GM18858 (cell line): ENCODE measurements around the gene LAD1.

Experiments used
- ATAC-seq: cut with Tn5 transposase; IDR thresholded peaks from one replicate; pipeline ENCODE4 v1.9.1; 2021; ENCODE audit not compliant: unreplicated experiment

LAD1 gene

DNA sequence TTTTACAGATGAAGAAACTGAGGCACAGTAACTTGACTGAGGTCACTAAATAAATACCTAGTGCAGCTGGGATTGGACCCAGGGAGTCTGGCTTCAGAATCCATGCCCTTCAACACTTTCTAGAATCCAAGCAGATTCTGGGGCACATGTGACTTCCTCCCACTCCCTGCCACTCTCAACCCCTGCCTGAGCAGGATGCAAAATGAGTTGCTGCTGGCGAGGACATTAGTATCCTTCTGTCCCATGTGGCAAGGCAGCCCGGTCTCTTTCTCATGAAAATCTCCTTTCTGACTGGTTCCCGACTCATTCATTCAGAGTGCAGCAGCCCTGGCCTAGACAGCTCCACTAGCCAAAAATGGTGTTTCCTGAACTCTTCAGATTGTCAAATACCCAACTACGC is 50.0 kb downstream of the LAD1 start:
- ATAC-seq, result no peak

DNA sequence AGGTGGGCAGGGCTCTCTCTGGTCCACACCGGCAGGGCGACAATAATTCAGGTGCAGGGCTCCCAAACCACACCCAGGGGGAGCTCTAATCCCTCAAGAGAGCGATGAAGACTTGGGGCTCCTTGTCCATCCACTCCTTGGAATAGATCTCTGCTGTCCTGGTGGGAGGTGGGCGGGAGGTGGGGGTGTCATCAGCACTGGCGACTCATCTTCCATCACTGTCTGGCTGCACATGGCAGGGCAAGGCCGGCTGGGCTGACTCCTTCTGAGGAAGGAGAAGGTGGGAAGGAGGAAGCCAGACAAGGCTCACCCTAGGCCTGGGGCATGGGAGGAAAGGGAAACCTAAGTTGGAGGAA is 50.9 kb downstream of the LAD1 start:
- no peak for ATAC-seq

DNA sequence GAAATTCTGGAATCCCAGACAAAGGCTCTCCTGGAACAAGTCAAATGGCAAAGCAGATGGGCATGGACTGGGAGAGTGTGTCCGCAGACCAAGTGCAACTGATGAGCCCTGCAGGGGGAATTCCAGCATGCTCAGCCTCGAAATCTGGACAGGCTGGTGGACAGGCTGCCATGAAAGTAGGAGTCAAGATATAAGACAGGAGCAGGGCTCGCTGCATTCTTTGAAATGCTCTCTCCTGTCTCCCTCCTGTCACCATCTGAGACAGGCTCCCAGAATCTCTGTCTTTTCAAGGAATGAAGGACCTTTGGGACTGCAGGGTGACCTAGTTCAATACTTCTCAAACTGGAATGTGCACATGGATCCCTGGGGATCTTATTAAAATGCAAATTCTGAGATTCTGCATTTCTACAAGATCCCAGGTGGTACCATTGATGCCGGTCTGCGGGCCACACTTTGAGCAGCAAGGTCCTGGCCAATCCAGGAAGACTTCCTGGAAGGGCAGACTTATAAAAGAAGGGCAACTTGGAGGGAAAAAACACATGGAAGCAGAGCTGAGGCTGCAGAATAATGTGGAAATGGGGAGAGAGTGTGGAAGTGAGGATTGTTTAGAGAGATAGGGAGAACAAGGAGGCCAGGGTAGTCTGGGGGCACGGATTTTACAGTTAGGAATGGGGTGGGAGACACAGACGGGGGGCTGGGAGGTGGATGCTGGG is 51.5 kb downstream of the LAD1 start:
- ATAC-seq, result no peak

DNA sequence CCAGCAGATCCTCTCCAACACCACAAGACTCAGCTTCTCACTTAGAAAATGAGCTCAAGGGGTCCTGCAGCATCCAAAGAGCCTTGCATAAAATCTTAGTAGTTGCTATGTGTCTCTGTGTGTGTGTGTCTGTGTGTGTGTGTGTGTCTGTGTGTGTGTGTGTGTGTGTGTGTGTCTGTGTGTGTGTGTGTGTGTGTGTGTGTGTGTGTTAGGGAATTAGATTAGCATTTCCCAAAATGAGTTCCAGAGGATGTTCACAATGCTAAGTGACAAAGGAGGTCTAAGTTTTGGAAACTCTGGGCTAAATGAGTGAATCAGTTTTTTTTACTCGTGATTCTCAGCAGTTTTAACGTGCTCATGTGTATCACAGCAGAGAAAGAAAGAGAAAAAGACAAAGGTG is 52.1 kb downstream of the LAD1 start:
- ATAC-seq, result no peak

DNA sequence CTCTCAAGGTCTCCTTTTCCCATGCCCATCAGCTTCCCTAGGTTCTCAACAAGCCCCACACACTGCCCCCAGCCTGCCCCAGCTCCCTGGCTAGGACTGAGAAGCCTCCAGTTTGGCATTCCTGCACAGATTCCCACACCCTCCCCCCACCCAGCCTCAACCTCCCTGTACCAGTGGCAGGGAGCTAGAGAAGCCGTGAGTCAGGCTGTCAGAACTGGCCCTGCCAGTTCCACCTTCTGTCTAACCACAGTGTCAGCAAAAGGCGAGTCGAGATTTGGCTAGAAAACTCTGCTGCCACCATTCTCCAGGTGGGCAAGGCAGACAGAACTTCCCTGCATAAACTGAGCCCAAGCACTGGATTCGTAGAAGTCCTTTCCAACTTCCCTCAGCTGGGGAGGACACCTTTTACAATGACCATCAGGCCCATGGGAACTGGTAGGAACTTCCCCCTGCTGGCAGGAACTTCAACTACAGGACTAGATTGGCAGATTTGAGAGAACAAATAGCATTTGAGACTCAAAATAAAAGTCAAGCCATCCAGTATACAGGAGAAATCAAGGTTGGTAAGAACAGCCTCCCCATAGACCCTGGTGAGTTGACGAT is 52.7 kb downstream of the LAD1 start:
- no peak for ATAC-seq

DNA sequence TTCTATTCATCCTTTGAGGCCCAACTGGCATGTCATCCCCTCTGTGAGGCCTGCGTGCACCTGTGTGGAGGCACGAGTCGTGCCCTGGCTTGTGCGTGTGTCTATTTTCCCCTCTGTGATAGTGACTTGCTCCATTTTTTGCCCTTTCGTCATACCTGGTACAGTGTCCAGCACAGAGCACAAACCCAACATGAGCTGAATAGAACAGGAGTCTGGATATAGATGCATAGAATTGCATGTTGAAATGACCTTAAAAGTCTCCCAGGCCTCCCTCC is 54.1 kb downstream of the LAD1 start:
- ATAC-seq, result no peak

DNA sequence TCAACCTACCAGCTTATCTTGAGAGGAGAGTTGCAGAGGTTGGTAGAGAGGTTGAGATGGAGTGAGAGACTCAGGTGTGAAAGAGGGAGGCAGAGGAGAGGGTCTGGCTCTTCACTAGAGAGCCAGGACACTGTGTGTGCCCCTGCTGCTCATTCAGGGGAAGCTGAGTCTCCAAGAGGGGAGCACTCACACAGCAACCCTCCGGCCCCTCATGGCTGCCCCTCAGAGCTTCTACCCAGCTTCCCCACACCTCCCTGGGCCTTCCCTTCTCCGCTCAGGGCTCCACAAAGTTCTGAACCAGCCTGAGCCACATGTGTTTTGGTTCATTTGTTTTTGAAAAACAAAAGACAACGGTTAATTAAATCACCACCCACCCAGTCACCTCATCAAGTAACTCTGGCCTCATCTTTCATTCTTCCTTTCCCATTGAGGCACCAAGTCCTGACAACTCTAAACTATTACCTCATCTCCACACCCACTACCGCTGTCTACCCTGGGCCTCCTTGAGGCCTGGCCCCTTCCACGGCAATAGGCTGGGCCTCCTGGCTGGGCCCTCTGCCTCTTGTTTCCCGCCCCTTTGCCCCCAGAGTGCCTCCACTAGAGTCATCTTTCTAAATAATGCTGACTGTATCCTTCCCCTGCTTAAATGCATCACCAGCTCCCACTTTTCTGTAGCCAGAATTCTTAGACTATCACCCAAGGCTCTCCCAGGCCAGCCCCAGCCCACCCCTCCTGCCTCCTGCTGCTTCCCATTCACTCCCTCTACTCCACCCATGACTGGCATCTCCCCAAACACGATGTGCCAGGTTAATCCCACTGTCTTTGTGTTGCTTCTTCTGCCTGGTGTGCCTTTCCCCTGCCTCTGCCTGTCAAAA is 54.7 kb downstream of the LAD1 start:
- no peak for ATAC-seq

DNA sequence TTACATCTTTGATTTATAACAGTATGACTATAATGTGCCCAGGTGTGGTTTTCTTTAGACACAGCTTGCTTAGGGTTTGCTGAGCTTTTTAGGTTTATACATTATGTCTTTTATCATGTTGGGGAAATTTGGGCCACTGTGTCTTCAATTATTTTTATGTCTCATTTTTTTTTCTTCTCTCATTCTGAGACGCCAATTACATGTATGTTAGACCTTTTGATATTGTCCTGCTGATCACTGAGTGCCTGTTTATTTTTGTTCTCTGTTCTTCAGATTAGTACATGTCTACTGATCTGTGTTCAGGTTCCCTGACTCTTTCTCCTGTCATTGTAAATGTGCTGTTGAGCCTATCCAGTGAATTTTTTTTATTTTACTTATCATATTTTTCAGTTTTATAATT is 57.7 kb downstream of the LAD1 start:
- no peak for ATAC-seq

DNA sequence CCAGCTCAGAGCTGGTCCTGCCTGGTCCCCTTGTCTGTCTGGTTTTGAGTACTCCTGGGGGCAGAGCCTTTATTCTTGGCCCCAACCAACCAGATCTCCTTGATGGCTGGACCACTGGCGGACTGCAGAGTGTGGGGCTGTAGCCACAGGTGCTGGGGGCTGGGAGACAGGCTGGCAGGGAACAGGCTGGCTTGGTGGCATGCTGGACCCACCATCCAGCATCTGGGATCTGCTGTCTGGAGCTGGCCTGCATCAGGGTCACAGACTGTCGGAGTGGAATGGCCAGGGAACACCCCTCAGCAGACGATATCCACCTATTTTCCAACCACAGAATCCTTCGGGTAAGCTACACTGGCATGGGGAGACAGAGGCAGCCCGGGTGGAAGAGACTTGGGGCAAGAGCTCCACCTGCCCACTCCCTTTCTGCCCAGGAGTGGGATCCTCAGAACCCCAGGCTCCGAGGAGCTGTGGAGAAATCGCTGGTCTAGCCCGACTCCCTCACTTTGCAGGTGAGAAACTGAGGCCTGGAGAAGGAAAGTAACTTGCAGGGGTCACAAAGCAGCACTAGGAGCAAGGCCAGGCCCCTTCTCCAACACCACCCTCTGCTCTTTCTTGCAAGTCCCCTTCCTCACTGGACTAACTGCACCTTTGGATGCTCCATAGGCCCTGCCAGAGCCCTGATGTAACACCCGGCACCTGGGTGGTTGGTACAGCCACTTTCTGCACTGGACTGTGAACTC is 62.2 kb downstream of the LAD1 start:
- no peak for ATAC-seq

DNA sequence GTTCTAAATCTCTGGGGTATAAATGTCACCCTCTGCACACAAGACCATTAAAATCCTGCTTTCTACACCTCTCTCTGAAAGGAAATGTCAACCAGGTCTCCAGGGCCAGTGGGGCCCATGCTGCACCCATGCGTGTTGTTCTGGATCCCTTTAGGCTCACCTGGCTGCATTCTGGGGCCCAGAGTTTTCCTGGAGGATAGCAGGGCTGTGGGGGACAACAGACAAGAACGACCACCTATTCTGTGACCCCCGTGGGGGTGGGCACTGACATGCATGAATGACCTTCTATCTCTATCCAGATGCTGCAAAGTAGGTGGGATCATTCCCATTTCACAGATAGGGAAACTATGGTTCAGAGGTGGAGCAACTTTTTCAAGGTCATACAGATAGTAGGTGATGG is 63.2 kb downstream of the LAD1 start:
- ATAC-seq, result no peak

DNA sequence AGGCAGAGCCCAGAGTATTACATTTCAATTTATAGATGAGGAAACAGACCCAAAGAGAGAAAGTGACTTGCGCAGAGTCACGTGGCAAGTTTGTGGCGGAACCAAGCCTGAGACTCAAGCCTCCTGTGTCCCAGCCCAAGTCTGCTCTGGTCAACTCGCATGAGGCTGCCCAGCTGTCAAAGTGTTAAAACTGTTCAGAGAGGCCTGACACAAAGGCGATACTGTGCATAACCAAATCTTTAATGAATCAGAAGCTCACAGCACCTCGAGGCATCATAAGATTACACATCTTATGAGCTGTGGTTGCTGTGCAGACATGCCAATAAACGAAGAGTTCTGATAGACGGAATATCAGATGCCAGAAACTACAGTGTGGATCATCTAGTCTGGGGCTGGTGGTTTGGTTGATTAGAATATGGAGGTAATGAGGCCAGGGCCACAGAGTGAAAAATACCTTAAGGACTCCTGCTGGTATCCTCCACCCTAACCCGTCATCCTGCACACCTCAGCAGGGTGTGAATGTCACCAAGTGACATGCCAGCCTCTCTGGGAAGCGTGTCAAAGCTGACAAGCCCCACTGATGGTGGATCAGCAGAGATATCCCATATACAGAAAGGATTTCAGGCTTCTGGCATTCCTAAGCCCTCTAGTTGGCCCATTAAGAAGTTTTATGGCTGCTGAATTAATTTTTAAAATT is 63.8 kb downstream of the LAD1 start:
- ATAC-seq, result no peak

DNA sequence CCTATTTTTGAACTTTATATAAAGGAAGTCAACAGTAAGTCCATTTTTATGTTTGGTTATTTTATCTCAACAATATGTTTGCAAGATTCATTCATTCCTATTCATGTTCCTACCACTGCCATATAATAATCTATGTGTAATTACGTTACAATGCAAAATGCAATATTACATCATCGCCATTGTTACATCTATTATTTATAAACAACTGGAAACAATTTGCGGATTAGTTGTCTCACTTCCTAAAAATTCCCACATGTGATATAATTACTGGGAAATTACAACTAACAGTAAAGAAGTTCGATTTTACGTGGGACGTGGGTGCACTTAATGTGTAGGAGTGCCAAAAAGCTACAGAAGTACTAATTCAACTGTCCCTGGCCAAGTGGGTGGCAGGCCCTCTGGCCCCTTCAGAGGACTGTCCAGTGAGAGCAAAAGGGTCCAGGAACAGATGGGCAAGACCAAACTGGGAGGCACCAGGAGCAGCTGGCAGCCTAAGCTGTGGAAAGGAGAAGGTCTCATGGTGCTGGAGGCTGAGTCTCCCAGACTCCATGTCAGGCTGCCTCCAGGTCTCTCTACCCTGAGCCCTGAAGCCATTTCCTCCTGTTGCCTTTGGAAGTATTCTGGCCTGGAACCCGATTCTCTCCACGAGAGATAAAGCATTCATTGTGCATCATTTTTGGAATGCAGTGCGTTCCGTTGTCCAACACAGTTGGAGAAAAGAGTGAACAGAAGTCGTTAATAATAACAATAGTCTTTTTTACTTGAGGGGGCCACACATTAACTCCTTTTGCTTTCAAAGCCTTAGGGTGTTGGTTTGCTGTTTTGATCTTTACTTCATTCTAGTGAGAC is 64.6 kb downstream of the LAD1 start:
- no peak for ATAC-seq

DNA sequence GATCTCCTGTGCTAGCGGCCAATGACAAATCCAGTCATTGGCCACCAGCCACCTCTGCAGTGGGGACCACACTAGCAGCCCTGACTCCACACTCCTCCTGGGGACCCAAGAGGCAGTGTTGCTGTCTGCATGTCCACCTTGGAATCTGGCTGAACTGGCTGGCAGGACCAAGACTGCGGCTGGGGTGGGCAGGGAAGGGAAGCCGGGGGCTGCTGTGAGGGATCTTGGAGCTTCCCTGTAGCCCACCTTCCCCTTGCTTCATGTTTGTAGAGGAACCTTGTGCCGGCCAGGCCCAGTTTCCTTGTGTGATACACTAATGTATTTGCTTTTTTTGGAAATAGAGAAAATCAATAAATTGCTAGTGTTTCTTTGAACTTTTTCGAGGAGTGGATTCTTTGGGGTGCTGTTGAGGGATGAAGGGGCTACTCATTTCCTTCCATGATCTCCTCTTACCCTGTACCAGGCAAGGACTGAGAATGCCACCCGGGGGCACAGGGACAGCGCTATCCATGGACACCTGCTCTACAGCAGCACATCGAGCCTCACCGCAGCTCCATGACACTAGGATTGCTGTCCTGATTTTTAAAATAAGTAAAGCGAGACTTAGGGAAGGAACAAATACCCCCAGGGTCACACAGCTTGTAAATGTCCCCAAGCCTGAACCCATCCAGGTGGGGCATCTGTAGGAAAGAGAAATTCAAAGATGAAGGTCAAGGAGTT is 66.3 kb downstream of the LAD1 start:
- ATAC-seq, result no peak

DNA sequence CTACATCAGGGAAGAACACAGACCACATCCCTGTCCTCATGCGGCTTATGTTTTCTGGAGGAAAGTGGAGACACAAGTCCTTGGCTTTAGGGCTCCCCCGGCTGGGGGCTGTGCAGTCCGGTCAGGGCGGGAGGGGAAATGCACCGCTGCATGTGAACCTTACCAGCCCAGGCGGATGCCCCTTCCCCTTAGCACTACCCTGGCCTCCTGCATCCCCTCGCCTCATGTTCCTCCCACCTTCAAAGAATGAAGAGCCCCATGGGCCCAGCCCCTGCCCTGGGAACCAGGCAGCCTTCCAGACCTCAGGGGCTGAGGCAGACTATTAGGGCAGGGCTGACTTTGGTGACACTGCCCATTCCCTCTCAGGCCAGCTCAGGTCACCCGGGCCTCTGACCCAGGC is 67.1 kb downstream of the LAD1 start:
- ATAC-seq, result no peak

DNA sequence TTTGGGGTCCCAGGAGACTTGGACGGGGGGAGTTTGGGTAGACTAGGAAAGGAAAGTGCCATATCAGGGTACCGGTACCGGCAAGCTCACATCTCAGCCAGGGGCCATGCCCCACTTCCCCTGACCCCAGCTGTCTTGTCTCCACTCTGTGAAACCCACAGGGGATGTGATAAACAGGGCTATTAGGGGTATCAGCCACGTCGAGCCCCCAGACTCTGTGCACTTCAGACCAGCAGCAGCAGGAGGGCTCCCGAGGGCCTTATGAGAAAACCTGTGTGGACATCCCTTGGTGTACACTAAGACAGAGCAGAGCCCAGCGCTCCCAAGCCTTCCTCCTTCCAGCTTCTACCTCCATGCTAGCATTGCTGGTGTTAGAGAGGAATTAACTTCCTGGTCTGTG is 68.0 kb downstream of the LAD1 start:
- no peak for ATAC-seq
